Activated CD4-positive, alpha-beta T cell treated with anti-CD3 and anti-CD28 coated beads for 24 hours (primary cell): ENCODE measurements around the gene RPL6.
A peak's percentile ranks its signal among the peaks of the same experiment; 100 is the strongest.
"Not testable (repeated sequence)": the region's sequence is repeated elsewhere in the genome, so short reads cannot be mapped to it uniquely, and the experiment has no call there.

Experiments
- DNase-seq, 2 donors: peaks; one replicate each; pipeline ENCODE4 v3.0.0-alpha.2; 2020; ENCODE audit warnings: low read depth in 2 of 2

Gene RPL6

GRCh38 chr12:112419297-112420133 is 10.1 kb upstream of the RPL6 start:
- DNase-seq = no peak

GRCh38 chr12:112418608-112419296 is 9.3 kb upstream of the RPL6 start, which contains the start of gene PTPN11:
PTPN11 (plus strand) TSS chr12:112418947; CDS start chr12:112419112, 165 bp downstream.
- peak; percentile 84 to 87 for DNase-seq

DNA sequence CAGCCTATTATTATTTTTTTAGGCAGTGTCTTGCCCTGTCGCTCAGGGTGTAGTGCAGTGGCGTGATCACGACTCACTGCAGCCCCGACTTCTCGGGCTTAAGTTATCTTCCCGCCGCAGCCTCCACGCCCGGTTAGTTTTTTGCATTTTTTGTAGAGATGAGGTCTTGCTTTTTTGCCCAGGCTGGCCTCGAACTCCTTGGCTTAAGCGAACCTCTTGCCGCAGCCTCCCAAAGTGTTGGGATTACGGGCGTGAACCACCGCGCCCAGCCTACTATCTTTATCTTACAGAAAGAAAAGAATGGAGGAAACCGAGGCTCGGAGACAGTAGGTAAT is 8.8 kb upstream of the RPL6 start:
- no peak for DNase-seq

DNA sequence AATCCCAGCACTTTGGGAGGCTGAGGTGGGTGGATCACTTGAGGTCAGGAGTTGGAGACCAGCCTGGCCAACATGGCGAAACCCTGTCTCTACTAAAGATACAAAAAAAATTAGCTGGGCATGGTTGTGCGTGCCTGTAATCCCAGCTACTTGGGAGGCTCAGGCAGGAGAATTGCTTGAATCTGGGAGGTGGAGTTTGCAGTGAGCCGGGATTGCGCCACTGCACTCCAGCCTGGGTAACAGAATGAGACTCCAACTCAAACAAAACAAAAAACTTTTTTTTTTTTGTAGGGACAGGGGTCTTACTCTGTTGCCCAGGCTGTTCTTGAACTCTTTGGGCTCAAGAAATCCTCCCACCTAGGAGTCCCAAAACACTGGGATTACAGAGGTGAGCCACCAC is 6.1 kb upstream of the RPL6 start:
- DNase-seq = not testable (repeated sequence)

GRCh38 chr12:112413855-112414625 is 4.6 kb upstream of the RPL6 start:
- DNase-seq = no peak

- no peak for DNase-seq
Measured at GRCh38 chr12:112409906-112410244, 470 bp upstream of the RPL6 start.

DNA sequence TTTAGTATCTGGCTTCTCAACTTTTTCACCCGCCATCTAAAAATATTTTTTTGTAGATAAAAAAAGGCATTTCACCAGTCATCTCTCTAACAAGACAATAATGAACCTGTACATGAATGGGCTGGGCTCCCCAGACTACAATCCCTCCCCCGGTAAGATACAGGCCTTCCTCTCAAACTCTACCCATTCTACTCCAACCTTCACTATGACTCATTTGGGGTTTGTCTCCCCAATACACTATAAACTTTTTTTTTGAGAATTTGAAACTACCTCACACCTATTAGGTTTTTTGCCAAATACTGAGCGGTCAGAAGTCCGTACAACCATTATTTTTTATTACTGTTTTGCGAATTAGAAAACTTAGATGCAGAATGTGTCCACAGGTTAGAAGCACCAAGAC is 784 bp downstream of the RPL6 start:
- no peak for DNase-seq

- not testable (repeated sequence) for DNase-seq
Measured at GRCh38 chr12:112407683-112408082, 1.7 kb downstream of the RPL6 start.

- no peak for DNase-seq
Measured at GRCh38 chr12:112406519-112407488, 2.6 kb downstream of the RPL6 start.

- DNase-seq = no peak
Measured at GRCh38 chr12:112401903-112402498, 7.4 kb downstream of the RPL6 start.

DNA sequence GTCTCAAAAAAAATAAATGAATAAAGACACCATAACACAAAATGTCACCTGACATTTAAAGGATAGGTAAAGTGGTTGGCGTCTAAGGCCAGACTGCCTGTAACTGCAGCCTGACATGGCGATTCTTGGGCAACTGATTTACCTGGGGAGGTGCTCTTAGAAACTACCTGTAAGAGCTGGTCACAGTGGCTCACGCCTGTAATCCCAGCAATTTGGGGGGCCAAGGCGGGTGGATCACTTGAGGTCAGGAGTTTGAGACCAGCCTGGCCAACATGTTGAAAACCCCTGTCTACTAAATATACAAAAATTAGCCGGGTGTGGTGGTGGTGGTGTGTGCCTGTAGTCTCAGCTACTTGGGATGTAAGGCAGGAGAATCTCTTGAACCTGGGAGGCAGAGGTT is 8.4 kb downstream of the RPL6 start:
- DNase-seq = no peak

GRCh38 chr12:112393328-112393727 is 16.1 kb downstream of the RPL6 start:
- DNase-seq = no peak

GRCh38 chr12:112389922-112390654 is 19.3 kb downstream of the RPL6 start:
- not testable (repeated sequence) for DNase-seq

GRCh38 chr12:112389228-112389627 is 20.2 kb downstream of the RPL6 start:
- DNase-seq = no peak

- no peak for DNase-seq
Measured at GRCh38 chr12:112386726-112387125, 22.7 kb downstream of the RPL6 start.

DNA sequence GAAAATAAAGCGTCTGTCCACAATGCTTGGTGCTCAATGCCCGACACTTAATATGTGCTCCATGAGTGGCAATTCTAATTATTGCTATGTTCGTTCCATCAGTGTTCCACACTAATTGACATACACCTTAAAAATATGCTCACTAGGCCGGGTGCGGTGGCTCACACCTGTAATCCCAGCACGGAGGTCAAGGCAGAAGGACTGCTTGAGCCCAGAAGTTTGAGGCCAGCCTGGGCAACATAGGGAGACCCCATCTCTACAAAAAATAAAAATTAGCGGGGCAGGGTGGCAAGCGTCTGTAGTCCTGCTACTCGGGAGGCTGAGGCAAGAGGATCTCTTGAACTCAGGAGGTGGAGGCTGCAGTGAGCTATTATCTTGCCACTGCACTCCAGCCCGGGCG is 26.5 kb downstream of the RPL6 start:
- DNase-seq = no peak

- DNase-seq = peak; percentile 88 to 96
Measured at GRCh38 chr12:112381883-112382796, 27.3 kb downstream of the RPL6 start, which contains the start of gene HECTD4. HECTD4 (minus strand) TSS chr12:112382431; CDS start chr12:112382128, 303 bp downstream.

GRCh38 chr12:112381406-112381882 is 28.0 kb downstream of the RPL6 start:
- no peak for DNase-seq
